ENCODE measurements around the gene SOX6. TPM values are rescaled to one million over a fixed set of nuclear protein-coding genes. Genes with fewer than 3 reads are reported as not detected.
A peak's percentile ranks its signal among the peaks of the same experiment; 100 is the strongest.

The SOX6 gene
- total RNA-seq, 3 donors from 2014 or later = 2.0 to 8.0 (median 7.9) TPM

DNA sequence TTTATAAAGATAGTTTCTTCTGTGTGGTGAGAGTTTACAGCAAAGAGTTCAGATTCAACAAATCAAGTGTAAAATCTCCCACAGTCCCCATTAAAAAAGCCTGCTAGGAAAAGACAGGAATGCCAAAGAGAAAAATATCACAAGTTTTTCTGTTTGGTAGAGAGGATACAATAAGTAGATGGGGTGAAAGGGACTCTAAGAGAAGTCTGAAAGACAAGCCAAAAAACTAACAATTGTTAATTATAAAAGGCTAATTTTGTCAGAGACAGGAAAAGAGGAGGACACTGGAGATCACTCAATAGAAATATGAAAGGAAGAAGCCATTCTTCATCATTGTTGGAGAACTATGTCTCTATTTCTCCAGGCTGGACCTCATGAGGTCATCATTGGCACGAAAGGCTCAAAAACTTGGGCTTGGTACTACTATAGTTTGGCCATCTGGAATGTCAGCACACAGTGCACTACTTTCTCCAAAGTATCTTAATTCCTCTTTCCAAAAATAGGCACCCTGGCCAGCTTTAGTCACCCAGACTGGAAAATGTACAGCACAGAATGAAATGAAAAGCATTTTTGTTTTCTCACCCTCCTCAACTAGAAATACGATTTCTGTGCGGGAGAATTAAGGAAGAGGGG, 531 bp upstream of the SOX6 start:
- TF ChIP-seq POLR2A (IDR thresholded peaks at IDR 0.05) (no peak), POLR2AphosphoS5 (IDR thresholded peaks at IDR 0.05) (no peak)
- TF ChIP-seq, protein P1, sequence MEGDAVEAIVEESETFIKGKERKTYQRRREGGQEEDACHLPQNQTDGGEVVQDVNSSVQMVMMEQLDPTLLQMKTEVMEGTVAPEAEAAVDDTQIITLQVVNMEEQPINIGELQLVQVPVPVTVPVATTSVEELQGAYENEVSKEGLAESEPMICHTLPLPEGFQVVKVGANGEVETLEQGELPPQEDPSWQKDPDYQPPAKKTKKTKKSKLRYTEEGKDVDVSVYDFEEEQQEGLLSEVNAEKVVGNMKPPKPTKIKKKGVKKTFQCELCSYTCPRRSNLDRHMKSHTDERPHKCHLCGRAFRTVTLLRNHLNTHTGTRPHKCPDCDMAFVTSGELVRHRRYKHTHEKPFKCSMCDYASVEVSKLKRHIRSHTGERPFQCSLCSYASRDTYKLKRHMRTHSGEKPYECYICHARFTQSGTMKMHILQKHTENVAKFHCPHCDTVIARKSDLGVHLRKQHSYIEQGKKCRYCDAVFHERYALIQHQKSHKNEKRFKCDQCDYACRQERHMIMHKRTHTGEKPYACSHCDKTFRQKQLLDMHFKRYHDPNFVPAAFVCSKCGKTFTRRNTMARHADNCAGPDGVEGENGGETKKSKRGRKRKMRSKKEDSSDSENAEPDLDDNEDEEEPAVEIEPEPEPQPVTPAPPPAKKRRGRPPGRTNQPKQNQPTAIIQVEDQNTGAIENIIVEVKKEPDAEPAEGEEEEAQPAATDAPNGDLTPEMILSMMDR (IDR thresholded peaks at IDR 0.05) = no peak
- H3K4me3 ChIP-seq = no peak overlapping the region
- no peaks in the 10 kb centered on the region for H3K9me3 ChIP-seq
- intact Hi-C loops (cut with DNase I; ENCODE audit: low total_unique reads) = no loop called here
- H3K4me1 ChIP-seq = no peaks in the 10 kb centered on the region
- no peaks in the 10 kb centered on the region for H3K27me3 ChIP-seq
- DNase-seq (ENCODE audit: low spot score in 2 of 2) = no peak
- peak overlapping the region in 1 of 2 donors; percentile 37 for H3K27ac ChIP-seq
- H3K36me3 ChIP-seq = no peaks in the 10 kb centered on the region

DNA sequence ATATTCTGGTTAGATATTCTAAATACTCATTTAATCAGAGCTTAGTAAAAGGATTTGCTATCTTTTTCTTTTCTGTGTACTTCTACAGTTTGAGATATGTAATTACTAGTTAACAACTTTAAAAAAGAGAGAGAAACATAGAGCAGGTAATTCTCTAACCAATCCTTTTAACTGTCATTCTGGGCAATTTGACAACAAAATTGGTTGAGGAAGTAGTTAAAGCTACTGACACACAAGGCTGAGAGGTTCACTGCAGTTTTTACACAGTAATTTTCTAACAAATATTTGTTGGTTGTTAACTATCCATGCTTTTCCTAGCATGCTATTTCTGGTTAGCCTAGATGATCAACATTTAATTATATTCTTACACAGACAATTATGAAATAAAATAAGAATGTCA, 3.6 kb downstream of the SOX6 start:
- intact Hi-C loops (cut with DNase I; ENCODE audit: low total_unique reads) = no loop called here
- Histone ChIP-seq H3K27me3 (no peaks in the 10 kb centered on the region), H3K4me3 (no peak overlapping the region), H3K9me3 (no peaks in the 10 kb centered on the region), H3K27ac (no peak overlapping the region), H3K4me1 (no peaks in the 10 kb centered on the region), H3K36me3 (no peaks in the 10 kb centered on the region)
- DNase-seq (ENCODE audit: low spot score in 2 of 2) = no peak
- TF ChIP-seq, protein P1 (IDR thresholded peaks at IDR 0.05) = no peak
- no peak for TF ChIP-seq POLR2AphosphoS5 (IDR thresholded peaks at IDR 0.05)
- no peak for TF ChIP-seq POLR2A (IDR thresholded peaks at IDR 0.05)

DNA sequence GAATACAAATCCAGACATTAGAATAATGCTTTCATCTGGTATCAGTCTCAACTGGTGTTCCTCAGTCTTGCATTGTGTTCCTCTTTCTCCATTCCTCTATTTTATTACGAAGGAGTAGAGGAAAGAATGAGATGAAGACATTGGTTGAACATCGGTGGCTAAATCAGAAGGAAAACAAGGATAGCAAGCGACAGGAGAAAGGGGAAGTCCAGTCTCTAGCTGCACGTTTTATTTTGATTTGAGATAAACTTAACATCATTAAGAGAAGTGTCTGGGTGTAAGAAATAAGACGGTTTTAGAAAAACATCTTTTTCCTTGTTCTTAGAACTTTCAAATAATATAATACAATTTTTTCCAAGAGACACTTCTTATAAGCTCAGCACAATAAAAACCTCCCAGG, 6.2 kb downstream of the SOX6 start:
- Histone ChIP-seq H3K9me3 (no peaks in the 10 kb centered on the region), H3K4me3 (no peak overlapping the region), H3K27me3 (no peaks in the 10 kb centered on the region), H3K36me3 (no peaks in the 10 kb centered on the region), H3K27ac (no peak overlapping the region), H3K4me1 (no peaks in the 10 kb centered on the region)
- DNase-seq (ENCODE audit: low spot score in 2 of 2) = no peak
- intact Hi-C loops (cut with DNase I; ENCODE audit: low total_unique reads) = no loop called here
- TF ChIP-seq, protein P1 (IDR thresholded peaks at IDR 0.05) = no peak
- TF ChIP-seq POLR2AphosphoS5 (IDR thresholded peaks at IDR 0.05) (no peak), POLR2A (IDR thresholded peaks at IDR 0.05) (no peak)

DNA sequence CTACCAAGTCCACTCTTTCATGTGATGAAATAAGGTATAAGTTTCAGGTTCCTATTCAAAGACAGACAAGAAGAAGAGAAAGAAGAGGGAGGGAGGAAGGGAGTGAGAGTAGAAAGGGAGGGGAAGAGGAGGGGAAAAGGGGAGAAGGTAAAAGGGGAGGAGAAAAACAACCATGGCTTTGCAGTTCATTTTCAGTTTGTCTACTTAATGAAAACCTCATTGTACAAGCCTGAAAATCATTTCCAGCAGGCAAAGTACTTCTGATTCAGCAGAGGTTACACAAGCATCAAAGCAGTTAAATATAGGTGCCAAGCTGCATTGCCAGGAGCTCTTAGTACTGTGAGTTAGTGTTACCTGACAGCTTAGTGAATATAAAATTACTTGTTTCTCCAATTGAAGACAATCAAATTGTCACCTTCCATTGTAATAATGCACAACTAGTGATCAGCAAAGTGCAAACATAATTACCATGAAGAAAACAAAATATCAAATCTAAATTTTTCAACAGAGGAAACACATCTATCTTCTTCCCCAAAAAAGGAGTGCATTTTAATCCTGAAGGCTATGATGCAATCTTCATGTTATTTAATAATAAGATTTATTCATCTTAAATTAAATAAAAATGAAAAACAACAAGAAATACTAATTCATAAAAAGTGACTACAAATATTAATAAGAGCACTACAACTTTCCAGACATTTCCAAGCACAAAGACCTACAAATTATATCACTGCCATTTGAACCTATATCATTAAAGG, 8.2 kb downstream of the SOX6 start:
- Histone ChIP-seq H3K27me3 (no peaks in the 10 kb centered on the region), H3K36me3 (no peaks in the 10 kb centered on the region), H3K27ac (no peak overlapping the region), H3K9me3 (no peaks in the 10 kb centered on the region), H3K4me3 (no peak overlapping the region), H3K4me1 (no peaks in the 10 kb centered on the region)
- DNase-seq (ENCODE audit: low spot score in 2 of 2) = no peak
- TF ChIP-seq, protein P1 (IDR thresholded peaks at IDR 0.05) = no peak
- no peak for TF ChIP-seq POLR2A (IDR thresholded peaks at IDR 0.05)
- no peak for TF ChIP-seq POLR2AphosphoS5 (IDR thresholded peaks at IDR 0.05)
- intact Hi-C loops (cut with DNase I; ENCODE audit: low total_unique reads) = no loop called here

DNA sequence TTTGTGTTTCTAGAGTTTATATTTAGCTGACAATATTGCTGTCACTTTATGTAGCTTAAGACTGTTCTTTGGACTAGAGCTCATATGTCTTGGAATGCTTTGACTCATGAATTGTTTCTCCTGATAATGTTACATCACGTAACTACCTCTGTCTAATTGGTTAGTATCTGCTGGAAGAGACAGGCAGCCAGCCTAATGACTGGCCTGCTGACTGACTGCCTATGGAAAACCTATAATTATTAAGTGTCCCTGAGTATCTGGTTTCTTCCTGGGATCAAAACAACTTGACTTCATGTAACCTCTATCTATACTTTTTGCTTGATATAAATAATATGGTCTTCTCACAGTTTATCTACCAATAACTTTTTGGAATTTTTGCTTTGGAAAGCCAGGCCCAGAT, 9.4 kb downstream of the SOX6 start:
- TF ChIP-seq POLR2A (IDR thresholded peaks at IDR 0.05) (no peak), POLR2AphosphoS5 (IDR thresholded peaks at IDR 0.05) (no peak)
- TF ChIP-seq, protein P1 (IDR thresholded peaks at IDR 0.05) = no peak
- no peaks in the 10 kb centered on the region for H3K27me3 ChIP-seq
- no peak for DNase-seq (ENCODE audit: low spot score in 2 of 2)
- no peak overlapping the region for H3K4me3 ChIP-seq
- no peak overlapping the region for H3K27ac ChIP-seq
- intact Hi-C loops (cut with DNase I; ENCODE audit: low total_unique reads) = no loop called here
- no peaks in the 10 kb centered on the region for H3K4me1 ChIP-seq
- H3K9me3 ChIP-seq = no peaks in the 10 kb centered on the region
- no peaks in the 10 kb centered on the region for H3K36me3 ChIP-seq
